H9 (cell line): ENCODE data around the gene POLK. TPM values are rescaled to one million over a fixed set of nuclear protein-coding genes. Genes with fewer than 3 reads are reported as not detected.

Experiments used
- DNase-seq: peaks from one replicate; pipeline ENCODE4 v3.0.0-alpha.2; 2017
- H2AFZ ChIP-seq: one replicate; pipeline ENCODE4 v1.6.1; 2013; ENCODE audit warnings: mild to moderate bottlenecking, low read length, control low read depth, moderate library complexity
- H2AK5ac ChIP-seq: 2 replicates; pipeline ENCODE4 v1.6.1; 2013; ENCODE audit warnings: low read length, control low read depth, mixed read lengths; ENCODE audit not compliant: insufficient read length
- H2BK120ac ChIP-seq: one replicate; pipeline ENCODE4 v1.6.1; 2013; ENCODE audit warnings: low read depth, mild to moderate bottlenecking, low read length, control low read depth, inconsistent platforms; ENCODE audit not compliant: poor library complexity, severe bottlenecking
- H2BK12ac ChIP-seq: 2 replicates; pipeline ENCODE4 v1.6.1; 2013; ENCODE audit warnings: low read length, control low read depth, mixed read lengths, low read depth; ENCODE audit not compliant: insufficient read length
- H2BK15ac ChIP-seq: 2 replicates; pipeline ENCODE4 v1.6.1; 2013; ENCODE audit warnings: low read depth, low read length, control low read depth
- H2BK20ac ChIP-seq: one replicate; pipeline ENCODE4 v1.6.1; 2013; ENCODE audit warnings: low read depth, mild to moderate bottlenecking, low read length, control low read depth, inconsistent platforms; ENCODE audit not compliant: poor library complexity, severe bottlenecking
- H2BK5ac ChIP-seq: 2 replicates; pipeline ENCODE4 v1.6.1; 2013; ENCODE audit warnings: low read length, control low read depth, mixed read lengths; ENCODE audit not compliant: insufficient read length
- H3K14ac ChIP-seq: 2 replicates; pipeline ENCODE4 v1.6.1; 2013; ENCODE audit warnings: low read length, control low read depth; ENCODE audit not compliant: insufficient read depth
- H3K18ac ChIP-seq: 2 replicates; pipeline ENCODE4 v1.6.1; 2013; ENCODE audit warnings: low read depth, mild to moderate bottlenecking, mixed read lengths, low read length, control low read depth; ENCODE audit not compliant: insufficient read length
- H3K23ac ChIP-seq: 2 replicates; pipeline ENCODE4 v1.6.1; 2013; ENCODE audit warnings: low read length, control low read depth, mixed read lengths, low read depth; ENCODE audit not compliant: insufficient read length
- H3K23me2 ChIP-seq: 2 replicates; pipeline ENCODE4 v1.6.1; 2013; ENCODE audit warnings: low read depth, mild to moderate bottlenecking, mixed read lengths, low read length, control low read depth; ENCODE audit not compliant: insufficient read length, poor library complexity, severe bottlenecking
- H3K27ac ChIP-seq: 2 replicates; pipeline ENCODE4 v1.5.1; 2013; ENCODE audit warnings: low read length, control low read depth, mixed read lengths, low read depth; ENCODE audit not compliant: insufficient read length
- H3K27me3 ChIP-seq: 2 replicates; pipeline ENCODE4 v1.6.1; 2013; ENCODE audit warnings: low read length, control low read depth, inconsistent platforms; ENCODE audit not compliant: insufficient read depth
- H3K4ac ChIP-seq: 2 replicates; pipeline ENCODE4 v1.6.1; 2013; ENCODE audit warnings: low read depth, mild to moderate bottlenecking, control low read depth, inconsistent platforms, low read length, moderate library complexity
- H3K4me1 ChIP-seq: 2 replicates; pipeline ENCODE4 v1.6.1; 2013; ENCODE audit warnings: low read length, control low read depth, inconsistent platforms; ENCODE audit not compliant: insufficient read depth
- H3K4me2 ChIP-seq: 2 replicates; pipeline ENCODE4 v1.6.1; 2013; ENCODE audit warnings: low read length, control low read depth, mixed read lengths; ENCODE audit not compliant: insufficient read length, insufficient read depth
- H3K56ac ChIP-seq: 2 replicates; pipeline ENCODE4 v1.6.1; 2013; ENCODE audit warnings: low read depth, mild to moderate bottlenecking, mixed read lengths, low read length, control low read depth; ENCODE audit not compliant: insufficient read length
- H3K79me1 ChIP-seq: 2 replicates; pipeline ENCODE4 v1.6.1; 2013; ENCODE audit warnings: low read depth, mild to moderate bottlenecking, moderate library complexity, low read length, control low read depth, inconsistent platforms; ENCODE audit not compliant: insufficient read depth, poor library complexity, severe bottlenecking
- H3K79me2 ChIP-seq: 2 replicates; pipeline ENCODE4 v1.6.1; 2013; ENCODE audit warnings: low read length, control low read depth, inconsistent platforms; ENCODE audit not compliant: insufficient read depth
- H3K9ac ChIP-seq: 2 replicates; pipeline ENCODE4 v1.6.1; 2013; ENCODE audit warnings: low read length, control low read depth, mixed read lengths; ENCODE audit not compliant: insufficient read length; ENCODE audit errors: extremely low read depth
- H3K9me3 ChIP-seq: one replicate; pipeline ENCODE4 v1.6.1; 2013; ENCODE audit warnings: low read depth, low read length, inconsistent platforms; ENCODE audit not compliant: control insufficient read depth
- H3T11ph ChIP-seq: one replicate; pipeline ENCODE4 v1.6.1; 2013; ENCODE audit warnings: mild to moderate bottlenecking, low read length, control low read depth, inconsistent platforms
- H4K20me1 ChIP-seq: one replicate; pipeline ENCODE4 v1.6.1; 2013; ENCODE audit not compliant: control insufficient read depth, insufficient read length, insufficient read depth
- H4K5ac ChIP-seq: 2 replicates; pipeline ENCODE4 v1.6.1; 2013; ENCODE audit warnings: low read depth, mild to moderate bottlenecking, mixed read lengths, low read length, control low read depth; ENCODE audit not compliant: insufficient read length
- H4K8ac ChIP-seq: replicated peaks from 2 replicates; pipeline ENCODE4 v1.6.1; 2013; ENCODE audit warnings: low read length, control low read depth, mixed read lengths, low read depth; ENCODE audit not compliant: insufficient read length
- H4K91ac ChIP-seq: 2 replicates; pipeline ENCODE4 v1.6.1; 2013; ENCODE audit warnings: low read depth, mild to moderate bottlenecking, moderate library complexity, mixed read lengths, low read length, control low read depth; ENCODE audit not compliant: insufficient read length
- H3K27ac Mint-ChIP-seq, 3 experiments: 2 replicates in 2 of 3; 3 replicates in 1 of 3; pipeline ENCODE4 v1.8.0; 2020 to 2021; ENCODE audit warnings: mixed read lengths in 3 of 3, mild to moderate bottlenecking in 1 of 3, moderate library complexity in 1 of 3
- H3K27me3 Mint-ChIP-seq: 2 replicates; pipeline ENCODE4 v1.8.0; 2021; ENCODE audit warnings: low read depth, mild to moderate bottlenecking, moderate library complexity, mixed read lengths
- H3K36me3 Mint-ChIP-seq, 3 experiments: 2 replicates in 2 of 3; 3 replicates in 1 of 3; pipeline ENCODE4 v1.8.0; 2020 to 2021; ENCODE audit warnings: low read depth in 3 of 3, mixed read lengths in 3 of 3; ENCODE audit not compliant: insufficient read depth in 1 of 3
- H3K4me1 Mint-ChIP-seq, 2 experiments: 2 replicates each; pipeline ENCODE4 v1.8.0; 2020; ENCODE audit warnings: mixed read lengths in 2 of 2
- H3K4me3 Mint-ChIP-seq, 2 experiments: 2 replicates in 1 of 2; 3 replicates in 1 of 2; pipeline ENCODE4 v1.8.0; 2020 to 2021; ENCODE audit warnings: mild to moderate bottlenecking in 2 of 2, mixed read lengths in 2 of 2, moderate library complexity in 1 of 2
- H3K9me3 Mint-ChIP-seq, 2 experiments: 2 replicates in 1 of 2; 3 replicates in 1 of 2; pipeline ENCODE4 v1.8.0; 2020; ENCODE audit warnings: mild to moderate bottlenecking in 2 of 2, mixed read lengths in 2 of 2, moderate library complexity in 1 of 2
- WGBS: extraction: QIAGEN DNeasy Blood & Tissue Kit; methylation state at CpG from one replicate; pipeline ENCODE4 v1.1.7; 2013; ENCODE audit warnings: missing lambda C conversion rate, low lambda C conversion rate, mixed read lengths; ENCODE audit not compliant: insufficient read length; ENCODE audit errors: extremely low coverage; 5-methylcytosine and 5-hydroxymethylcytosine counted together
- total RNA-seq: library from RNA; stranded (reverse); gene quantifications from 2 replicates; pipeline ENCODE4 v1.2.1, GENCODE V29; 2021
- TF ChIP-seq, protein P1 (sequence below): fragments of 200-600 bp; sonication (generic); conservative IDR thresholded peaks from 3 replicates; pipeline ENCODE4 v1.8.0; 2021; ENCODE audit warnings: antibody characterized with exemption, mild to moderate bottlenecking

POLK gene
- total RNA-seq, 1 experiment from 2014 or later, result 7.6 TPM

DNA sequence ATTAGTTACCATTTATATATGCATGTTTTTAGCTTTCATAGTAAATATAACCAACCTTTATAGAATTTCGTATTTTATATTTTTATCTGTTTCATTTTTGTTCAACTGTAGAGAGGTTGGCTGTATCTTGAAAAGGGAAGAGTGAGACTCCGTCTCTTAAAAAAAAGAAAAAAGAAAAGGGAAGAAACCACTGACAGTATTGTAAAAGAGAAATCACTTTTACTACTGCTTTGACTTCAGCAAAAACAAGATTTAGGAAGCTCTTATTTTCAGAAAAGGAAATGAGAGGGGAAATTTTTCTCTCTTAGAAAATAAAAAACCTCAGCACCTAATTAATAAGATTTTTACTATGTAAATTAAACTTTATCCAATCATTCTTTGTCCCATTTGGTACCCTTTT is 14.4 kb downstream of the POLK start:
- Mint-ChIP-seq H3K4me3 (no peak overlapping the region), H3K9me3 (peaks cover 6 to 7% of the 10 kb centered on the region in 2 experiments), H3K27ac (no peak overlapping the region), H3K36me3 (peaks cover 10 to 13% (median 11%) of the 10 kb centered on the region in 3 experiments), H3K27me3 (no peaks in the 10 kb centered on the region), H3K4me1 (peaks cover 2 to 4% of the 10 kb centered on the region in 2 experiments; a peak in 3 of 4 replicates)
- TF ChIP-seq, protein P1, sequence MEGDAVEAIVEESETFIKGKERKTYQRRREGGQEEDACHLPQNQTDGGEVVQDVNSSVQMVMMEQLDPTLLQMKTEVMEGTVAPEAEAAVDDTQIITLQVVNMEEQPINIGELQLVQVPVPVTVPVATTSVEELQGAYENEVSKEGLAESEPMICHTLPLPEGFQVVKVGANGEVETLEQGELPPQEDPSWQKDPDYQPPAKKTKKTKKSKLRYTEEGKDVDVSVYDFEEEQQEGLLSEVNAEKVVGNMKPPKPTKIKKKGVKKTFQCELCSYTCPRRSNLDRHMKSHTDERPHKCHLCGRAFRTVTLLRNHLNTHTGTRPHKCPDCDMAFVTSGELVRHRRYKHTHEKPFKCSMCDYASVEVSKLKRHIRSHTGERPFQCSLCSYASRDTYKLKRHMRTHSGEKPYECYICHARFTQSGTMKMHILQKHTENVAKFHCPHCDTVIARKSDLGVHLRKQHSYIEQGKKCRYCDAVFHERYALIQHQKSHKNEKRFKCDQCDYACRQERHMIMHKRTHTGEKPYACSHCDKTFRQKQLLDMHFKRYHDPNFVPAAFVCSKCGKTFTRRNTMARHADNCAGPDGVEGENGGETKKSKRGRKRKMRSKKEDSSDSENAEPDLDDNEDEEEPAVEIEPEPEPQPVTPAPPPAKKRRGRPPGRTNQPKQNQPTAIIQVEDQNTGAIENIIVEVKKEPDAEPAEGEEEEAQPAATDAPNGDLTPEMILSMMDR, result no peak
- Histone ChIP-seq H2BK20ac (no peak overlapping the region), H3K9me3 (no peaks in the 10 kb centered on the region), H3K27ac (no peak overlapping the region), H3K79me1 (peaks cover 6% of the 10 kb centered on the region), H2BK12ac (no peak overlapping the region), H4K20me1 (no peaks in the 10 kb centered on the region), H3K56ac (no peak overlapping the region), H3K4me2 (no peak overlapping the region), H2BK5ac (no peak overlapping the region), H3K23me2 (no peaks in the 10 kb centered on the region), H4K5ac (no peak overlapping the region), H3K9ac (no peak overlapping the region), H4K91ac (no peak overlapping the region), H2BK15ac (no peak overlapping the region), H3K27me3 (no peaks in the 10 kb centered on the region), H4K8ac (no peak overlapping the region), H3T11ph (no peak overlapping the region), H2AFZ (no peak overlapping the region), H3K18ac (no peak overlapping the region), H3K14ac (no peak overlapping the region), H3K4me1 (no peaks in the 10 kb centered on the region), H3K79me2 (peaks cover 2% of the 10 kb centered on the region; the same call in 1 of the 2 replicates), H2AK5ac (no peak overlapping the region), H3K4ac (no peak overlapping the region), H3K23ac (no peak overlapping the region), H2BK120ac (no peak overlapping the region)
- DNase-seq, result no peak
- no CpG with 5 or more reads among the region's 2 CpGs for WGBS
